Measurements from ENCODE around the gene EBF3.

Gene EBF3

GRCh38 chr10:129971381-129972144, 7.5 kb upstream of the EBF3 start:
- in situ Hi-C loops (cut with HindIII; ENCODE audit: low sequenced_read_pairs): no loop called here

DNA sequence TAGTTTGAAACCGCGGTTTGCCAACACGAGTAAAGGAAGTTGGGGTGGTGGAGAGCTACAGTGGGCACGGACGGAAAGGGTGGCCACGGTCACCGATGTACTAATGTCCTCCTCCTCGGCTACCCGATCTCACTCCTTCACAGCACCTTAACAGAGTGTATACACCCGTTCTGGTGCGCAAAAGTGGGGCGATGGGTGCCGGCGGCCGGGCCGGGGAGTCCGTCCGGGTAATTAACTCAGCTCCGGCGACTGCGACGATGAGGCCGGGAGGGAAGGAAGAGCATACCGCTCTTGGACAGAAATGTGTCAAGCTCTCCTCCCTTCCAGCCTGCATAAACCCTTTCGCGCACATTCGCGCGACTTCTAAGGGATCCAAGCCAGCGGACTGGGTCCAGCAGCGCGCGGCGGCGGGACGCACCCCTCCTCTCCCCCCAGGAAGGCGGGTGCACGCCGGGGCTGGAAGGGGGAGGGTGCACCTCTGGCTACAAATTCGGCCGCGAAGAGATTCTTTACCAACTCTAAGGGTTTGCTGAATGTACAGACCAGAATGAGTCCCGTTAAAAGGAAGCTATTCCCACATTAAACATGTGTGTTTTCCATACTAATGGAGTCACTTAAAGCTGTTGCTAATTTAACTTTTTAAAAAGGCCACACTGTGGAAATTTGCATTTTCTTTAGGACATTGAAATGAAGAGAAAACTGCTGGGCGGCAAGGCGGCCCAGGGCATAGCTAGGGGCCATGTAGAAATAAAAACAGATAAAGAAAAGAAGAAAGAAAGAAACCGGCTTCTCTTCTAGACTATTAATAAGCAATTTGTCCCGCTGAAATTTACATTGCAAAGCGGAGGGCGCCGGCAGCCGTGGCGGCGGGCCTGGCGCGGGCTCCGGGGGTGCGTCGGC, 6.6 kb upstream of the EBF3 start:
- in situ Hi-C loops (cut with HindIII; ENCODE audit: low sequenced_read_pairs): no loop called here

DNA sequence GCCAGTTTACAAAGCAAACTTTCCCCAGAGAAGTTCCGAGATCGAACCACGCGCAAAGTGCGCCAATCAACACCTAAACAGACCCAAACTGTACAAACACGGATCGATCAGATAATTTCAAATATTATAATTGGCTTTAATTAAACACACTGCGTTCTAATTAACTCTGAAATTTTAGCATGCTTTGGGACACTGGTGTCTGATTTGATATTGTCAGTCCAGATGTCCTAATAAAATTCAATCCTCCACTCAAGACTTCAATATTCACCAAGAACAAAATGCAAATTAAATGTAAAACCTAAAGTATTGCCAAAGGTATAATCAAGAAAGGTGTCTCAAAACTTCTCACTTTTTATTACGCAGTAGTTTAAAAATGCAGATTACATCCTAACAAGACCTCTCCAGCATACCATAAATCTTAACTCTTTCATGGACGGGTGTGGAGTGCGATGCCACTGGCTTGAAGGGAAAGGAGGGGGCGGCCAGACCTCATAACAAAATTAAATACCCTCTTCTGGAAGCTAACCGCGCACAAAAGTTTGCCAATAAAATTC, 5.9 kb upstream of the EBF3 start:
- in situ Hi-C loops (cut with HindIII; ENCODE audit: low sequenced_read_pairs): no loop called here

DNA sequence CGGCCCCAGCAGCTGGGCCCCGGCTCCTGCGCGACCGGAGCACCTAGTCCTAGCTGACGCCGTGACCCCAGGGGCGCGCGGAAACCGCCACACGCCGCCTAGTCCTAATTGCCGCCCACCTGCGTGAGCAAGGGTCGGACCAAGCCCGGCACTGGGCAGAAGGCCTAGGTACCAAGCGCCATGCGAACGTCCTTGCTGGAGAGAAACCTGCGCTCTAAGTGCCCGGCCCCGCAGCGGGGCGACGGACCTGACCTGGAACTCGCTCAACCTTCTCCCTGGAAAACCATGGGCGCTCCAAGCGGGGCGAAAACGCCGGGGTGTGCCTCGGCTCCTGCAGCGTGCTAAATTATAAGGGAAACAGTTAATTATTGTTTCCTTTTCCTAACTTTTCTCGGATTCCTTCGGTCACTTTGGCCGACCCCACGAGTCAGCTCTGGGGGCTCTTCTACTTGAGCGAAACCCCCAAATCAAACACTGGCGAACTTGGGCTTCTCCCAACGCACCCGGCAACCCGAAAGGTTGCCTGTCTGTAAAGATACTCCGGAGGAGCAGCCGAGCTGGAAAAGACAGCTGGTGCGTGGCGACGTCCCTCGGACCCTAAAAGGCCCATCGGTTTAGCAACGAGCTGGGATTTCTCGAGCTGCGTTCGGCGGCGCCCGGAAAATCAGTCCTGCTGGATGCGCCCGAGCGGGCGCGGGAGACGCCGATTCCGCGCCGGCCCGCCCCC, 5.3 kb upstream of the EBF3 start:
- in situ Hi-C loops (cut with HindIII; ENCODE audit: low sequenced_read_pairs): no loop called here

DNA sequence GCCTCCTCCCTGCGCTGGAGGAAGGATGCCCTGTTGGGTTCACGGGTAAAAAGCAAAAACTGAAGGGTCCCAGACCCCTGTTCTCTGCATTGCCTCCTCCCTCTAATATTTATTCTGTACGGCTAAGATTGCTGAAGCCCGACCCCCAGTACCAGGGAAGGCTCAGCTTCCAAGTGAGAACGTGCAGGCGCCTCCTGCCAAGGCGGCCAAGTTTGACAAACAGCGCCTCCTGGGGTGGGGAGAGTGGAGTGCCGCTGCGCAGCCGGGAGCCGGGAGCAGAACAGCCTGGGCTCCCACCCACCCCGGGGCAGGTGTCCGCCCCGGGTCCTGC, 4.7 kb upstream of the EBF3 start:
- in situ Hi-C loops (cut with HindIII; ENCODE audit: low sequenced_read_pairs): no loop called here

DNA sequence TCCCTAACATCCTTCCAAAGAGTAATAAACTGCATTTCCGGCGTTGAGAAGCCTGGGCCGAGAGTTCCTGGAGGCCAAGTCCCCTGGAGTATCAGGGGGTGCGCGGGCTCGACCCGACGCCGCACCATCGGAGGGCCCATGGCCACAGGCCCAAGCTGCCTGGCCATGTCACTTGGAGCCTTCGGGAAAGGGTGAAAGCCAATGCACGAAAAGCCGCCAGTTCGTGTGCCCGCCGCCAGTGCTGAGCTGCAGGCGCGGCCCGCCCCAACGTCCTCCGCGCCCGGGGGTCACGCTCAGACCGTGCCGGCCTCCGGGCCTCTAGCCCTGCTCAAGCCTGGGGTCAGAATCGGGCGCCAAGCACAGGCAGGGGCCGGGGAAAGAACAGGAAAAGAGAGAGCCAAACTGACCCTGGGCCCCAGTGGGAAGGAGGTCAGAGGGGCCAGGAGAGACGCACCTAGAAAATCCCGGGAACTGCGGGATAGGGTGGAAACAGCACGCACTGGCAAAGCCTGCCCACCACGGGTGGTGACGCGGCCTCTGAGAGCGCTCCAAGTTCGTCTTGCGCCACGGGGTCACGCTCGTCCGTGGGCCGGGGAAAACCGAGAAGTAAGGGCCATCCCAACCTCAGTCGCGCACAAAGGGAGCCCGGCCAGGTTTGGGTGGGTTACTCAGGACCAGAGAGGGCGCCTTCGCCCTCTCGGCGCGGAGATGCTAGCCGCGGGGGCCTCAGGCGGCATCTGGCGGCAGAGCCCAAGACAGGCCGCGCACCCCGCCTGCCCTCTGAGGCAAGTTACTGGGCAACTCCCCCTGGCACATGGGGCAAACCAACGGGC, 4.2 kb upstream of the EBF3 start:
- in situ Hi-C loops (cut with HindIII; ENCODE audit: low sequenced_read_pairs): no loop called here

GRCh38 chr10:129967579-129968019, 3.5 kb upstream of the EBF3 start:
- in situ Hi-C loops (cut with HindIII; ENCODE audit: low sequenced_read_pairs): no loop called here

DNA sequence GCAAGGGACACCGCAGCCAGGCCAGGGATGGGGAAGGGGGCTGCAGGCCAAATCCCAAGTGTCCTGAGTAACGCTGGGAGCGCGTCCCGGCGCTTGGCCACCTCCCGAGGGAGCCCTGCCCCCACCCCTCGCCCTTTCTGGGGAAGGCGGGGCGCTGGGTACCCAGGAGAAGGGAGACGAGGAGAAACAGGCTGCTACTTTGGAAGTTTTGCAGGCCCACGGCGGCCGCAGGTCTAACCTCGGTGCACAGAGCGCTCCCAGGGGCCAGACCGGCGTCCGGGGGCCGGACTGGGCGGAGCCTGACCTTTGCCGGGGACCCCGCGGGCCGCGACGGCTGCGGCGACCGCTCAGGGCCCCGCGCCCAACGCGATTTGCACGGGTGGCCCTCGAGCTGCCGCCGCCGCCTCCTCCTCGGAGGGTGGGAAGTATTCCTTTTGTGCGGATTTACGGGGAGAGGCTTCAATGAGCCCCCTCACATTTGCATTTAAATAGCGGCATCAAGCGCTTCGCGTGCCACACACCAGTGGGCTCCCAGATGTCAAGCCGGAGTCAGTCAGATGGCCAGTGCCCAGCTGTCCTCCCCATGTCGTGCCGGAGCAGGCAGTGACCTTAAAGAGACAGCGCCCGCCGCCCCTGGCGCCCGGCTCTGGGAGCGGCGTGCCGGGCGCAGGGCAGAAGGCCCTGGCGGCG, 3.0 kb upstream of the EBF3 start:
- in situ Hi-C loops (cut with HindIII; ENCODE audit: low sequenced_read_pairs): no loop called here

DNA sequence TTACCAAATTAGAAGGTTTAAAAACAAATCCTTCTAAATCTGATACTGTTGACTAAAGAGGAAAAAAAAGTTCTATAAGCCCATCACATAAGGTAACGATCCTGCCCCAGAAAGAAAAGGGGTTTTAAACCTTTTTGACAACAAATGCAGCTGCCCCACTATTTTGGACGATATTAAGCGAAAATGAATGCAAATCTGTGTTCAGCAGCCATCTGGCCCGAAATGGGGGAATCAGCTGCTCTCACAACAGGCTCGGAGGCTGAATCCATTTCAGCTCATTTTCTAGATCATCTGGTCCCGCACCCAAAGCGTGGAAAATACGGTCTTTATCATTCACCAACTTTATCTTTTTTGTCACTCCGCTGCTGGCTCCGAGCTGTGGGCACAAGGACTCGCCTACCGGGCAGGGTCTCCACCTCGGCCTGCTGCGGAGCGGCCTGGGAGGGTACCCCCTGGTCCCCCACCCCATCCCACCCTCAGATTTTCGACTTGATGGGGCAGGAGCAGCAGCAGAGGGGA, 2.4 kb upstream of the EBF3 start:
- in situ Hi-C loops (cut with HindIII; ENCODE audit: low sequenced_read_pairs): no loop called here

GRCh38 chr10:129965959-129966358, 1.9 kb upstream of the EBF3 start:
- in situ Hi-C loops (cut with HindIII; ENCODE audit: low sequenced_read_pairs): no loop called here

GRCh38 chr10:129965425-129965808, 1.3 kb upstream of the EBF3 start:
- in situ Hi-C loops (cut with HindIII; ENCODE audit: low sequenced_read_pairs): no loop called here

GRCh38 chr10:129964611-129965424, 744 bp upstream of the EBF3 start:
- in situ Hi-C loops (cut with HindIII; ENCODE audit: low sequenced_read_pairs): no loop called here

- in situ Hi-C loops (cut with HindIII; ENCODE audit: low sequenced_read_pairs): no loop called here
Measured at GRCh38 chr10:129962872-129963640, 1.0 kb downstream of the EBF3 start.

- in situ Hi-C loops (cut with HindIII; ENCODE audit: low sequenced_read_pairs): no loop called here
Measured at GRCh38 chr10:129962031-129962871, 1.8 kb downstream of the EBF3 start.

GRCh38 chr10:129961157-129961701, 2.8 kb downstream of the EBF3 start:
- in situ Hi-C loops (cut with HindIII; ENCODE audit: low sequenced_read_pairs): no loop called here

DNA sequence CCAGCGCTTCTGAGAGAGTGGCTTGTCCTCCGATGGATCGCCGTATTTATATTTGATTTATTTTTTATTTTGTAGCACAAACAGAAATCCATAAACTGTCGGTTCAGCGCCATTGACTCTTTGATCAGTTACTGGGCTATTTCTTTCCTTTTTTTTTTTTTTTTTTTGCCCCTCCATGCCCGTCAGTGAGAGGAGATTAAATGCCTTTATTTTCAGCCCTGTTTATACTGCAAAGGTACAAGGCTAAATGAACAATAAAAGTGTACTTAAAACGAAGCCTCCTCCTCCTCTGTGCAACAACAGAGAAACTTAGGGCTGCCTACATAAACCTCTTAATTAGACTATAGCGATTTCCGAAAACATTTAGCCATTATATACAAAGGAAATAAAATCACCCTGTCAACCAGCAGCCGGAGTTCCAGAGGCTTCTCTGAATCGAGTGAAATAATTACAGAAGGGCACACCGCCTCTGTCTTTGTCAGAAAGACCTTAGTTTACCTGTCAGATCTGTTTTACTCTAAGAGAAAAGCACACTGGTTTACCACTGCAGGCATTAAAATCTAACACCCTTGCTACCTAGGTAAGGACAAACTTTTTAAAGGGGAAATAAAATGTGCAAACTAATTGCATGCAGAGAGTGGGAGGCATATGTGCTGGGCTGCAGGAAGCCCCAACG, 3.5 kb downstream of the EBF3 start:
- in situ Hi-C loops (cut with HindIII; ENCODE audit: low sequenced_read_pairs): no loop called here

Measured in endothelial cell of hepatic sinusoid (primary cell).